Liver (tissue), 3 donors: ENCODE measurements around the gene GGCT.

Experiments
- HNF4A ChIP-seq, 2 donors: conservative IDR thresholded peaks; 2 replicates each; pipeline ENCODE4 v1.6.1; 2016; ENCODE audit warnings: antibody characterized with exemption in 2 of 2, mild to moderate bottlenecking in 2 of 2
- JUND ChIP-seq, 2 donors: IDR thresholded peaks; 2 replicates each; pipeline ENCODE4 v1.6.1; 2016; ENCODE audit warnings: antibody characterized with exemption in 2 of 2
- RAD21 ChIP-seq, 2 donors: IDR thresholded peaks; 2 replicates each; pipeline ENCODE4 v1.6.1; 2016; ENCODE audit warnings: antibody characterized with exemption in 2 of 2, mild to moderate bottlenecking in 2 of 2
- RXRA ChIP-seq, 2 donors: IDR thresholded peaks; 2 replicates each; pipeline ENCODE4 v1.6.1; 2017 to 2018; ENCODE audit warnings: antibody characterized with exemption in 2 of 2, mild to moderate bottlenecking in 1 of 2
- SP1 ChIP-seq: IDR thresholded peaks from 2 replicates; pipeline ENCODE4 v1.6.1; 2018; ENCODE audit warnings: antibody characterized with exemption, mild to moderate bottlenecking
- TAF1 ChIP-seq: conservative IDR thresholded peaks from 2 replicates; pipeline ENCODE4 v1.6.1; 2016; ENCODE audit warnings: antibody characterized with exemption, mild to moderate bottlenecking
- ZBTB33 ChIP-seq: IDR thresholded peaks from 2 replicates; pipeline ENCODE4 v1.6.1; 2016; ENCODE audit warnings: antibody characterized with exemption
- TF ChIP-seq, protein P1 (sequence below): fragments of 150-350 bp; IDR thresholded peaks from 2 replicates; pipeline ENCODE4 v1.5.1; 2017; ENCODE audit warnings: improper control_type of control experiment, low read depth, low read length; ENCODE audit not compliant: missing input control
- TF ChIP-seq, protein P2 (sequence below): IDR thresholded peaks from 2 replicates; pipeline ENCODE4 v1.6.1; 2016; ENCODE audit warnings: antibody characterized with exemption
- TF ChIP-seq, protein P3 (sequence below): IDR thresholded peaks from 2 replicates; pipeline ENCODE4 v1.6.1; 2016; ENCODE audit warnings: antibody characterized with exemption, mild to moderate bottlenecking
- donor health status: healthy.
- donor health status: healthy.

GRCh38 chr7:30478349-30479201 is 26.1 kb downstream of the GGCT start, which contains the start of gene NOD1:
- TF ChIP-seq, protein P1, sequence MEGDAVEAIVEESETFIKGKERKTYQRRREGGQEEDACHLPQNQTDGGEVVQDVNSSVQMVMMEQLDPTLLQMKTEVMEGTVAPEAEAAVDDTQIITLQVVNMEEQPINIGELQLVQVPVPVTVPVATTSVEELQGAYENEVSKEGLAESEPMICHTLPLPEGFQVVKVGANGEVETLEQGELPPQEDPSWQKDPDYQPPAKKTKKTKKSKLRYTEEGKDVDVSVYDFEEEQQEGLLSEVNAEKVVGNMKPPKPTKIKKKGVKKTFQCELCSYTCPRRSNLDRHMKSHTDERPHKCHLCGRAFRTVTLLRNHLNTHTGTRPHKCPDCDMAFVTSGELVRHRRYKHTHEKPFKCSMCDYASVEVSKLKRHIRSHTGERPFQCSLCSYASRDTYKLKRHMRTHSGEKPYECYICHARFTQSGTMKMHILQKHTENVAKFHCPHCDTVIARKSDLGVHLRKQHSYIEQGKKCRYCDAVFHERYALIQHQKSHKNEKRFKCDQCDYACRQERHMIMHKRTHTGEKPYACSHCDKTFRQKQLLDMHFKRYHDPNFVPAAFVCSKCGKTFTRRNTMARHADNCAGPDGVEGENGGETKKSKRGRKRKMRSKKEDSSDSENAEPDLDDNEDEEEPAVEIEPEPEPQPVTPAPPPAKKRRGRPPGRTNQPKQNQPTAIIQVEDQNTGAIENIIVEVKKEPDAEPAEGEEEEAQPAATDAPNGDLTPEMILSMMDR, result no peak
- TF ChIP-seq RAD21 (IDR thresholded peaks at IDR 0.05) (no peak), SP1 (no peak), TAF1 (no peak), ZBTB33 (no peak), HNF4A (conservative IDR thresholded peaks at IDR 0.05) (no peak), RXRA (IDR thresholded peaks at IDR 0.05) (no peak), JUND (IDR thresholded peaks at IDR 0.05) (no peak)
- TF ChIP-seq, protein P2, sequence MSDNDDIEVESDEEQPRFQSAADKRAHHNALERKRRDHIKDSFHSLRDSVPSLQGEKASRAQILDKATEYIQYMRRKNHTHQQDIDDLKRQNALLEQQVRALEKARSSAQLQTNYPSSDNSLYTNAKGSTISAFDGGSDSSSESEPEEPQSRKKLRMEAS, result no peak
- TF ChIP-seq, protein P3, sequence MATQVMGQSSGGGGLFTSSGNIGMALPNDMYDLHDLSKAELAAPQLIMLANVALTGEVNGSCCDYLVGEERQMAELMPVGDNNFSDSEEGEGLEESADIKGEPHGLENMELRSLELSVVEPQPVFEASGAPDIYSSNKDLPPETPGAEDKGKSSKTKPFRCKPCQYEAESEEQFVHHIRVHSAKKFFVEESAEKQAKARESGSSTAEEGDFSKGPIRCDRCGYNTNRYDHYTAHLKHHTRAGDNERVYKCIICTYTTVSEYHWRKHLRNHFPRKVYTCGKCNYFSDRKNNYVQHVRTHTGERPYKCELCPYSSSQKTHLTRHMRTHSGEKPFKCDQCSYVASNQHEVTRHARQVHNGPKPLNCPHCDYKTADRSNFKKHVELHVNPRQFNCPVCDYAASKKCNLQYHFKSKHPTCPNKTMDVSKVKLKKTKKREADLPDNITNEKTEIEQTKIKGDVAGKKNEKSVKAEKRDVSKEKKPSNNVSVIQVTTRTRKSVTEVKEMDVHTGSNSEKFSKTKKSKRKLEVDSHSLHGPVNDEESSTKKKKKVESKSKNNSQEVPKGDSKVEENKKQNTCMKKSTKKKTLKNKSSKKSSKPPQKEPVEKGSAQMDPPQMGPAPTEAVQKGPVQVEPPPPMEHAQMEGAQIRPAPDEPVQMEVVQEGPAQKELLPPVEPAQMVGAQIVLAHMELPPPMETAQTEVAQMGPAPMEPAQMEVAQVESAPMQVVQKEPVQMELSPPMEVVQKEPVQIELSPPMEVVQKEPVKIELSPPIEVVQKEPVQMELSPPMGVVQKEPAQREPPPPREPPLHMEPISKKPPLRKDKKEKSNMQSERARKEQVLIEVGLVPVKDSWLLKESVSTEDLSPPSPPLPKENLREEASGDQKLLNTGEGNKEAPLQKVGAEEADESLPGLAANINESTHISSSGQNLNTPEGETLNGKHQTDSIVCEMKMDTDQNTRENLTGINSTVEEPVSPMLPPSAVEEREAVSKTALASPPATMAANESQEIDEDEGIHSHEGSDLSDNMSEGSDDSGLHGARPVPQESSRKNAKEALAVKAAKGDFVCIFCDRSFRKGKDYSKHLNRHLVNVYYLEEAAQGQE, result no peak
